HepG2 (cell line): ENCODE measurements around the gene TNIP1. TPM values are rescaled to one million over a fixed set of nuclear protein-coding genes. Genes with fewer than 3 reads are reported as not detected.
A peak's percentile ranks its signal among the peaks of the same experiment; 100 is the strongest.

Experiments used
- ARNTL ChIP-seq: sonication (generic); formaldehyde crosslinking; IDR thresholded peaks from 2 replicates; pipeline ENCODE4 v1.4.0; 2020; ENCODE audit warnings: mild to moderate bottlenecking, missing genetic modification reagents
- BCL6 ChIP-seq: IDR thresholded peaks from 2 replicates; pipeline ENCODE4 v1.6.1; 2016; ENCODE audit warnings: missing genetic modification reagents, missing compliant biosample characterization
- CREM ChIP-seq, 2 experiments: sonication (generic) in 1 of 2; formaldehyde crosslinking in 1 of 2; IDR thresholded peaks; 2 replicates each; pipeline versions ENCODE4 v1.4.0 to v1.6.1; 2016 to 2020; ENCODE audit warnings: antibody characterized with exemption in 1 of 2, mild to moderate bottlenecking in 1 of 2, missing genetic modification reagents in 1 of 2
- FOXK1 ChIP-seq: sonication (generic); formaldehyde crosslinking; IDR thresholded peaks from 2 replicates; pipeline ENCODE4 v1.4.0; 2020; ENCODE audit warnings: low read depth, missing genetic modification reagents, borderline replicate concordance
- HNF4A ChIP-seq: sonication (generic); formaldehyde crosslinking; IDR thresholded peaks from 2 replicates; pipeline ENCODE4 v1.4.0; 2020; ENCODE audit warnings: missing genetic modification reagents
- HOXA3 ChIP-seq: sonication (generic); formaldehyde crosslinking; IDR thresholded peaks from 2 replicates; pipeline ENCODE4 v1.5.0; 2020; ENCODE audit warnings: missing genetic modification reagents
- KAT8 ChIP-seq: IDR thresholded peaks from 2 replicates; pipeline ENCODE4 v1.6.1; 2016; ENCODE audit warnings: missing genetic modification reagents, missing compliant biosample characterization
- KLF11 ChIP-seq: IDR thresholded peaks from 2 replicates; pipeline ENCODE4 v1.6.1; 2016; ENCODE audit warnings: missing compliant biosample characterization
- LCORL ChIP-seq, 2 experiments: fragments of 450-650 bp in 1 of 2; sonication (generic) in 1 of 2; formaldehyde crosslinking in 1 of 2; IDR thresholded peaks; 2 replicates each; pipeline versions ENCODE4 v1.5.0 to v1.6.1; 2017 to 2020; ENCODE audit warnings: antibody characterized with exemption in 1 of 2, missing genetic modification reagents in 1 of 2
- MAFF ChIP-seq: IDR thresholded peaks from 2 replicates; pipeline ENCODE4 v1.6.1; 2011; ENCODE audit warnings: low read depth, low read length, improper control_type of control experiment
- MXI1 ChIP-seq: IDR thresholded peaks from 3 replicates; pipeline ENCODE4 v1.6.1; 2012; ENCODE audit warnings: low read depth, low read length, inconsistent platforms, borderline replicate concordance
- NFE2L1 ChIP-seq: sonication (generic); formaldehyde crosslinking; IDR thresholded peaks from 2 replicates; pipeline ENCODE4 v1.4.0; 2020; ENCODE audit warnings: missing genetic modification reagents, mild to moderate bottlenecking, borderline replicate concordance
- NR2F6 ChIP-seq, 2 experiments: IDR thresholded peaks; 2 replicates each; pipeline ENCODE4 v1.6.1; 2016; ENCODE audit warnings: antibody characterized with exemption in 1 of 2, mild to moderate bottlenecking in 1 of 2
- RXRA ChIP-seq: sonication (generic); formaldehyde crosslinking; IDR thresholded peaks from 2 replicates; pipeline ENCODE4 v1.5.1; 2020; ENCODE audit warnings: missing genetic modification reagents
- SMC3 ChIP-seq: IDR thresholded peaks from 2 replicates; pipeline ENCODE4 v1.6.1; 2011; ENCODE audit warnings: low read length, improper control_type of control experiment
- TERF1 ChIP-seq: sonication (generic); formaldehyde crosslinking; IDR thresholded peaks from 2 replicates; pipeline ENCODE4 v1.8.0; 2022; ENCODE audit warnings: mild to moderate bottlenecking, missing genetic modification reagents, moderate library complexity
- TFDP2 ChIP-seq: sonication (generic); formaldehyde crosslinking; IDR thresholded peaks from 2 replicates; pipeline ENCODE4 v1.4.0; 2020; ENCODE audit warnings: missing genetic modification reagents
- YY1 ChIP-seq: IDR thresholded peaks from 2 replicates; pipeline ENCODE4 v1.6.1; 2011; ENCODE audit warnings: low read length, low read depth, moderate library complexity, mild to moderate bottlenecking; ENCODE audit not compliant: insufficient read depth, insufficient replicate concordance
- ZKSCAN8 ChIP-seq: IDR thresholded peaks from 2 replicates; pipeline ENCODE4 v1.6.1; 2016; ENCODE audit warnings: borderline replicate concordance, missing genetic modification reagents, missing compliant biosample characterization
- ZNF275 ChIP-seq: sonication (generic); formaldehyde crosslinking; IDR thresholded peaks from 2 replicates; pipeline ENCODE4 v1.8.0; 2022; ENCODE audit warnings: missing genetic modification reagents, mild to moderate bottlenecking, inconsistent platforms, borderline replicate concordance
- ZNF331 ChIP-seq: sonication (generic); formaldehyde crosslinking; IDR thresholded peaks from 2 replicates; pipeline ENCODE4 v1.4.0; 2020; ENCODE audit warnings: missing genetic modification reagents
- ZNF460 ChIP-seq: sonication (generic); formaldehyde crosslinking; IDR thresholded peaks from 2 replicates; pipeline ENCODE4 v1.5.1; 2020; ENCODE audit warnings: missing genetic modification reagents, mild to moderate bottlenecking, borderline replicate concordance
- ZNF569 ChIP-seq: sonication (generic); formaldehyde crosslinking; IDR thresholded peaks from 2 replicates; pipeline ENCODE4 v1.5.0; 2020; ENCODE audit warnings: mild to moderate bottlenecking, missing genetic modification reagents, moderate library complexity, borderline replicate concordance
- ZNF766 ChIP-seq: sonication (generic); formaldehyde crosslinking; IDR thresholded peaks from 2 replicates; pipeline ENCODE4 v1.5.0; 2020; ENCODE audit warnings: missing genetic modification reagents, borderline replicate concordance
- polyA plus RNA-seq, 8 experiments: library from polyadenylated mRNA; depleted of rRNA in 3 of 8; stranded (reverse) in 7 of 8; unstranded in 1 of 8; fragments of >200 nt; fragmentation: Illumina TruSeq in 4 of 8; extraction: Trizol in 4 of 8; gene quantifications; 2 replicates each; pipeline versions ENCODE4 v1.2.1 to v1.2.3, GENCODE V29; 2011 to 2016; ENCODE audit warnings: low read depth in 4 of 8, missing spikeins in 1 of 8, mixed read lengths in 1 of 8; ENCODE audit not compliant: insufficient read depth in 1 of 8
- total RNA-seq, 5 experiments: library from RNA; depleted of rRNA; stranded (reverse); fragments of >200 nt; fragmentation: Illumina TruSeq; extraction: Trizol; gene quantifications; 2 replicates each; pipeline ENCODE4 v1.2.3, GENCODE V29; 2016; ENCODE audit warnings: low read depth in 1 of 5
- TF ChIP-seq, protein P1 (sequence below): IDR thresholded peaks from 2 replicates; pipeline ENCODE4 v1.6.1; 2012; ENCODE audit warnings: inconsistent platforms

The TNIP1 gene
- total and polyA plus RNA-seq, 2 of the 13 experiments (the other 11 are each of a cell fraction or from before 2014, with no cell fraction given), result 26.2 to 45.9 TPM

GRCh38 chr5:151040211-151040747, 40.6 kb downstream of the TNIP1 start (continued):
- TF ChIP-seq TERF1 (CRISPR knock-in tag), result no peak
- peak; percentile 35 for TF ChIP-seq SMC3
- no peak for TF ChIP-seq ZKSCAN8
- TF ChIP-seq ZNF331 (CRISPR knock-in tag), result 0 out of 2 replicates have a peak, but pooled peaks have one; percentile 26
- TF ChIP-seq ZNF569 (CRISPR knock-in tag), result no peak
- TF ChIP-seq FOXK1 (CRISPR knock-in tag), result peak; percentile 39; the same call in 1 of the 2 replicates
- no peak for TF ChIP-seq LCORL (IDR thresholded peaks at IDR 0.05)
- TF ChIP-seq LCORL (CRISPR knock-in tag; IDR thresholded peaks at IDR 0.05), result 0 out of 2 replicates have a peak, but pooled peaks have one; percentile 18
- TF ChIP-seq RXRA (CRISPR knock-in tag), result 0 out of 2 replicates have a peak, but pooled peaks have one; percentile 17
- TF ChIP-seq, protein P1, sequence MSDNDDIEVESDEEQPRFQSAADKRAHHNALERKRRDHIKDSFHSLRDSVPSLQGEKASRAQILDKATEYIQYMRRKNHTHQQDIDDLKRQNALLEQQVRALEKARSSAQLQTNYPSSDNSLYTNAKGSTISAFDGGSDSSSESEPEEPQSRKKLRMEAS, result peak; percentile 66; the same call in 1 of the 2 replicates
- 0 out of 2 replicates have a peak, but pooled peaks have one; percentile 28 for TF ChIP-seq TFDP2 (CRISPR knock-in tag)
- TF ChIP-seq CREM (IDR thresholded peaks at IDR 0.05), result no peak
- no peak for TF ChIP-seq CREM (CRISPR knock-in tag; IDR thresholded peaks at IDR 0.05)
- no peak for TF ChIP-seq ZNF275 (CRISPR knock-in tag)
- TF ChIP-seq NR2F6 (IDR thresholded peaks at IDR 0.05), result peak; percentile 72
- TF ChIP-seq NR2F6 (CRISPR knock-in tag; IDR thresholded peaks at IDR 0.05), result peak; percentile 75
- peak; percentile 48 for TF ChIP-seq BCL6 (CRISPR knock-in tag)
- TF ChIP-seq HNF4A (CRISPR knock-in tag), result peak; percentile 62
- TF ChIP-seq NFE2L1 (CRISPR knock-in tag), result no peak
- 0 out of 2 replicates have a peak, but pooled peaks have one; percentile 22 for TF ChIP-seq HOXA3 (CRISPR knock-in tag)
- no peak for TF ChIP-seq ZNF766 (CRISPR knock-in tag)
- peak; percentile 42; the same call in 1 of the 2 replicates for TF ChIP-seq KAT8 (CRISPR knock-in tag)
- TF ChIP-seq MXI1, result peak; percentile 61; the same call in 1 of the 3 replicates
- peak; percentile 68 for TF ChIP-seq ARNTL (CRISPR knock-in tag)
- no peak for TF ChIP-seq MAFF
- no peak for TF ChIP-seq KLF11 (CRISPR knock-in tag)
- no peak for TF ChIP-seq YY1
- no peak for TF ChIP-seq ZNF460
